RCC 7860 (cell line): ENCODE measurements around the gene GASK1B.
A peak's percentile ranks its signal among the peaks of the same experiment; 100 is the strongest.

Experiments used
- DNase-seq: peaks from one replicate; pipeline ENCODE4 v3.0.0-alpha.2; 2015; ENCODE audit warnings: low spot score
- FAIRE-seq: peaks from 2 replicates; lab custom pipeline; 2012; peaks lifted over from hg19 to GRCh38; lab: Jason Lieb, UNC

GASK1B gene

GRCh38 chr4:158172261-158173258, at the start of gene GASK1B:
Gene GASK1B (minus strand): TSS chr4:158173025. CDS start chr4:158171375, 1,650 bp downstream.
- peak; percentile 58 for DNase-seq
- FAIRE-seq: peak; percentile 79

- no peak for FAIRE-seq
- DNase-seq: no peak
These were observed 46.8 kb upstream of the GASK1B start for GRCh38 chr4:158219623-158220022.

GRCh38 chr4:158217763-158218162, 44.9 kb upstream of the GASK1B start:
- no peak for DNase-seq

GRCh38 chr4:158214856-158215255, 42.0 kb upstream of the GASK1B start:
- no peak for FAIRE-seq

More at GRCh38 chr4:158217763-158218162, 44.9 kb upstream of the GASK1B start:
- no peak for FAIRE-seq

GRCh38 chr4:158213466-158213865, 40.6 kb upstream of the GASK1B start:
- FAIRE-seq (no peak), DNase-seq (no peak)

More at GRCh38 chr4:158214856-158215255, 42.0 kb upstream of the GASK1B start:
- no peak for DNase-seq

GRCh38 chr4:158211222-158211621, 38.4 kb upstream of the GASK1B start:
- no peak for FAIRE-seq
- peak; percentile 21 for DNase-seq

- DNase-seq (peak; percentile 83), FAIRE-seq (peak; percentile 84)
These were observed 37.3 kb upstream of the GASK1B start, which contains the start of gene TMEM144 for GRCh38 chr4:158209825-158210807. Gene TMEM144 (plus strand): TSS chr4:158210486. CDS start chr4:158212668, 2,182 bp downstream.

GRCh38 chr4:158208963-158209640, 36.3 kb upstream of the GASK1B start:
- FAIRE-seq (no peak), DNase-seq (no peak)

- DNase-seq (no peak), FAIRE-seq (peak; percentile 71)
These were observed 31.1 kb upstream of the GASK1B start for GRCh38 chr4:158203929-158204328.

GRCh38 chr4:158203436-158203835, 30.6 kb upstream of the GASK1B start:
- FAIRE-seq (no peak), DNase-seq (no peak)

GRCh38 chr4:158202481-158202880, 29.7 kb upstream of the GASK1B start:
- no peak for FAIRE-seq
- DNase-seq: no peak

- no peak for FAIRE-seq
- no peak for DNase-seq
These were observed 29.1 kb upstream of the GASK1B start for GRCh38 chr4:158201876-158202275.

GRCh38 chr4:158201322-158201721, 28.5 kb upstream of the GASK1B start:
- no peak for FAIRE-seq

GRCh38 chr4:158200214-158200613, 27.4 kb upstream of the GASK1B start:
- DNase-seq: no peak
- FAIRE-seq: no peak

More at GRCh38 chr4:158201322-158201721, 28.5 kb upstream of the GASK1B start:
- DNase-seq: no peak

- FAIRE-seq (no peak), DNase-seq (no peak)
These were observed 24.5 kb upstream of the GASK1B start for GRCh38 chr4:158197194-158197776.

- no peak for DNase-seq
- no peak for FAIRE-seq
These were observed 22.5 kb upstream of the GASK1B start for GRCh38 chr4:158195297-158195696.

GRCh38 chr4:158193171-158193749, 20.4 kb upstream of the GASK1B start:
- no peak for FAIRE-seq
- DNase-seq: peak; percentile 29

GRCh38 chr4:158192439-158193158, 19.8 kb upstream of the GASK1B start:
- FAIRE-seq: no peak
- no peak for DNase-seq

- FAIRE-seq (no peak), DNase-seq (no peak)
These were observed 17.9 kb upstream of the GASK1B start for GRCh38 chr4:158190718-158191117.
